Stimulated activated CD4-positive, alpha-beta T cell treated with anti-CD3 and anti-CD28 coated beads, TNF-alpha, amount 100 ng/mL, for 48 hours (primary cell): ENCODE results near the gene BRAT1.

Experiments used
- DNase-seq, 3 donors: peaks; one replicate each; pipeline ENCODE4 v3.0.0-alpha.2; 2020; ENCODE audit warnings: low read depth in 3 of 3

Gene BRAT1

GRCh38 chr7:2510130-2510776, 45.1 kb downstream of the BRAT1 start:
- no peak for DNase-seq

DNA sequence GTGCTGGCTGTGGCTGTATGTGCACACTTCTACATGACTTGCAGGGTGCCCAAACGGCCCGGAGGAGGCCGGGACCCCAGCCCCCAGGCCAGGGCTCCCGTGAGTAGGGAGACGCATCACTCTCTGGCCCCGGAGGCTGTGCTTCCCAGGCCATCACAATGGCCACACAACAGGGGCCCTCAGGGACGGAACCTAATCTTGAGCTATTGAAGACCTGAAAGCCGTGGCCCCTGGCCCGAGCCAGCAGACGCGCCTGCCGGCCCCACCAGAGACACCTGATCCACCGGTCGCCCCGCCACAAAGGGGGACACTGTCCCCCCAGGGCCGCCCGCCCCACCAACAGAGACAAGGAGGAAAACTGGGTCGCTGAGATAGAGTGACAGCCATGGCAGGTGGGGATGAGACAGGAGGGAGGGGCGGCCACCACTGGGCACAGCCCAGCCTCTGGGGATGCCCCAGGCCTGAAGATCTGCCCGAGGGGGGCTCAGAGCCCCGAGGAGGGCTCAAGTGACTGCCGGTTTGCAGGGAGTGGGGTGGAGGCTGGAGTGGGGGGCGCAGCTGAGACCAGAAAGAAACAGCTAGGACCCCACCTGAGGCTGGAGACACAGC, 45.9 kb downstream of the BRAT1 start:
- no peak for DNase-seq

DNA sequence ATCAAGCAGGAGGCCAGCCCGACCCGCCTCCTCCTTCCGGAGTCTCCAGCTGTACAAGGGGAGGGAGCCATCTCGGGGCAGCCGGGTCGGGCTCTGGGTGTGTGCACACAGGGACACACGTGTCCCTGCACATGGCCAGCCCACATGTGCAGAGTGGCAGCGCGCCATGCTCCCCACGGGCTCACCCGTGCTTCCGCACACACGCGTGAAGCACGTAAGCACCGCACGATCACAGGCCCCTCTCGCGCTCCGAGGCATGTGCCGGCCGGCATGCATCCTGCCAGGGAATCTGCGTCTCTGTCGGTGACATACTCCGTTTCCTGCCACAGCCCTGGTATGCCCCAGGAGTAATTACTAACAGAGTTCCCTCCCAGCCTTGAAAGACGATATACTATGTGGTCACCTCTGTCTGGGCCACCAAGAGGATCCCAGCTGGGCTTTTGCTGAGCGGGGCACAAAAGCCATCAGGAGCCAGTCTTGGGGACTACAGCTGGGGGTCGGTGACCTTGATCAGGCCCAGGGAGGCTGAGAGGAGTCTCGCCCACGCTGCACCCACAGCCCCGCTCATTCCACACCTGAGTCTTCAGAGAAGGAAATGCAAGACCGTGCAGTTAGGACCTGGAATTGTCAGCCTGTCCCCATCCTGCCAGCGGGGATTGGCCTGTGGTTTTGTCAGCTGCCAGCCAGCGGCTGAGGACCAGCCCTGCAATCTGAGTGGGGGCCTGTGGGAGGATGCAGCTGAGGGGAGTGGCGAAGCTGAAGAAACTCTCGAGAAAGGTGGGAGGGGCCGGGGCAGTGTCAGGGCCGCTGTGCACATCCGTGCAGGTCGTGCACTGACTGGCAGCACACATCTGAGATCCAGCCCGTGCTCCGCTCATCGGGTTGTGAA, 46.8 kb downstream of the BRAT1 start:
- DNase-seq = peak in 1 of 3 donors; percentile 63

- DNase-seq = no peak
These were observed 47.4 kb downstream of the BRAT1 start for GRCh38 chr7:2507917-2508306.

DNA sequence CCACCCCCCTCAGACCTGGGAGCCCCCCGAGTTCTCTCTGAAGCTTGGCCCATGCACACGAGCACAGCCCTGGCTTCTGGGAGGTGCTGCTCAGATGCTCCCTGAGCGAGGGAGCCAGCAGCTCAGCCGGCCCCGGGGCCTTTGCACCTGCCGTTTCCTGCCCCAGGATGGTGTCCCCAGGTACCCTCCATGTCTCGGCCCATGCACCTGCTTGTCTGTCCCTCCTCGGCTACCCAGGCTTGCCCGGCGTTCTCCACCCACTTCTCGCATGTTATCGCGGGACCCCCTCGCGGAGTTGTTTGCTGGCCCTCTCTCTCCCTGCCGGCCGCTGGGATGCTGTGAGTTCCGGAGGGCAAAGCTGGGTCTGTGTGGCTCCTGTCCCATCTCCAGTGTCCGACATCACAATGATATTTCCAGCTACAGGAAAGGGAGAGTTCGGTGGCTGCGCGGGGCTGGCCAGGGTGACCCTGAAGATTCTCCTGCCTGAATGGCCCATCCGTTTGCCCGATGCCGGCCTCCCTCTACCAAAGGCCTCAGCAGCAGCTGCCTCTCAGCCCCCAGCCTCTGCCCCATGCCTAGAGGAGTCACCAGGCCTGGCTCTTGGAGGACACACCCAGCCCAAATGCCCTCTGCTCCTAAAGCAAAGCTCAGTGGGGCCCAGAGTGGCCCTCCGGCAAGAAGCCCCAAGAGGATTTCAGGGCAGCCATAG, 48.0 kb downstream of the BRAT1 start:
- no peak for DNase-seq

DNA sequence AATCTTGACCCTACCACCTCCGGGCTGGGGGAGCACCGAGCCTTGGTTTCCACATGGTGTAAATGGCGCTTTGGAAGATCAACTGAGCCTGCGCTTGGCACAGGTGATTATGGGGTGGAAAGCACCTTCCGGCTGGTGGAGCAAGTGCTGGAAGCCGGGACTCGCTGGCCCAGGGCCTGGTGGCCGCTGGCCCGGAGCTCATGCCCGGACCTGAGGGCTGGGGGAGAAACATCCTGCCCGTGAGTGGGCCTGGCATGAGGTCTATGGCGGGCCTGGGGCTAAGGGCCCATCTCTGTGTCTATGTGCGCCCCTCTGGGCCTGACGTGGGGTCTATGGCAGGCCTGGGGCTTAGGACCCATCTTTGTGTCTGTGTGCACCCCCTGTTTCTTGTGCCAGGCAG, 49.9 kb downstream of the BRAT1 start:
- no peak for DNase-seq

DNA sequence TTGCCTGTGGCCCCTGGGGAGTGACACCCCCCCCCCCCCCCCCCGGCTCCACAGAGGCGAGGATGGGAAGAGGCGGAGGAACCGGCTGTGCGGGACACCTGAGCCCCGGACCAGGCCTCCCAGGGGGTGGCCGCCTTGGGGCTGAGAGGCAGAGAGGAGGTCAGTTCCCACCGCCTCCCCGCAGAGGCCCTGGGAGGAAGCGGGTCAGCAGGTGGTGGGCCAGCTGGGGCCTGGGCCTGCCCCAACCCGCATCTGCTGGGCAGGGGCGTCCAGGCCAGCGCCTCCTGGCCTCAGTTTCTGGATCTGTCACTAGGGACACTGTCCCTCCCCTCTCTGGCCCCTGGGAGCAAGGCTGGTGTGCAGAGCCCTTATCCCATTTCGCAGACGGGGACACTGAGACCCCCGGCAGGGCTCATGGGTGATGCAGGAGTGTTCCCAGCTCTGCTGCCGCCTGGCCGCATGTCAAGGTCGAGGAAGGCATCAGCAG, 50.4 kb downstream of the BRAT1 start:
- DNase-seq = no peak

DNA sequence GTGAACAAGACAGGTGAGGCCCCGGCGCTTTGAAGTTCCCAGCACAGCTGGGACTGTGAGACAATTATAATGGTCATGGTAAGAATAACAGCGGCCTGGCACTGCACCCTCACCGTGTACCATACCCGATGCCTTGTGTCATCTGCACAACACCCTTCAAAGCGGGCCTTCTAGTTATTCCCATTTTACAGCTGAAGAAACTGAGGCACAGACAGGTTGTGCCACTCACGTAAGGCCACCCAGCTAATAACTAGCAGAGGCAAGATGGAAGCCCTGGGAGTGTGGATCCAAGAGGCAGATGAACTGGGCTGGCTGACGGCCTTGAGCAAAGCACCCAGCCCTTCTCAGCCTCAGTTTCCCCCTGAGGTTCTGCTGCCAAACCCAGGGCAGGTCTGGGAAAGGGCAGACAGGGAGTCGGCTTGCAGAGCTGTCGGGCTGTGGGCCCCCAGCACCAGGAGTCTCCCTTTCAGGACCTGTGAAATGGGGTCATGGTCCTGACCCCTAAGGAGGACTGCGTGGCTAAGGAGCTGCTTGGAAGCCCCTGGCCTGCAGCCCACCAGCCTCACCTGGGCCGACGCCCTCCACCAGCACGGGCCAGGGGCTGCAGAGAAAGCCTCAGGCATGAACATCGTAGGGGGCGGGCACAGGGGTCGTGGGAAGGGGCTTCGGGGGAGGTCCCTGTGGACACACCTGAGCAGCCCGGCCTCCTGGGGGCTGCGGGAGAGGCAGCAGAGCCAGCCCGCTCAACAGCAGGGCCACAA, 51.0 kb downstream of the BRAT1 start:
- DNase-seq = no peak

GRCh38 chr7:2503056-2503941, 52.0 kb downstream of the BRAT1 start:
- DNase-seq = no peak

GRCh38 chr7:2502647-2502966, 52.7 kb downstream of the BRAT1 start:
- DNase-seq = no peak

- no peak for DNase-seq
These were observed 53.2 kb downstream of the BRAT1 start for GRCh38 chr7:2501947-2502646.

DNA sequence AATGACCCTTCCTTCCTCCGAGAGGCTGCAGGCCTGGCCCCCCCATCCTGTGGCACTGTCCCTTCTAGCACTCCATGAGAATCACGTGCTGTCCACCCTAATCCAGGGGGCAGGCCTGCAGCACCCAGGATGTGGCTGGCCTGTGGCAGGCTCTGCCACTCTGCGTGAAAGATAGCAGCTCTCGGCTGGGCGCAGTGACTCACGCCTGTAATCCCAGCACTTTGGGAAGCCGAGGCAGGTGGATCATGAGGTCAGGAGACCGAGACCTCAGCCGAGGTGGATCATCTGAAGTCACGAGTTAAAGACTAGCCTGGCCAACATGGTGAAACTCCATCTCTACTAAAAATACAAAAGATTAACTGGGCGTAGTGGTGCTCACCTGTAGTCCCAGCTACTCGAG, 54.6 kb downstream of the BRAT1 start:
- no peak for DNase-seq

- no peak for DNase-seq
These were observed 55.4 kb downstream of the BRAT1 start for GRCh38 chr7:2499719-2500430.

DNA sequence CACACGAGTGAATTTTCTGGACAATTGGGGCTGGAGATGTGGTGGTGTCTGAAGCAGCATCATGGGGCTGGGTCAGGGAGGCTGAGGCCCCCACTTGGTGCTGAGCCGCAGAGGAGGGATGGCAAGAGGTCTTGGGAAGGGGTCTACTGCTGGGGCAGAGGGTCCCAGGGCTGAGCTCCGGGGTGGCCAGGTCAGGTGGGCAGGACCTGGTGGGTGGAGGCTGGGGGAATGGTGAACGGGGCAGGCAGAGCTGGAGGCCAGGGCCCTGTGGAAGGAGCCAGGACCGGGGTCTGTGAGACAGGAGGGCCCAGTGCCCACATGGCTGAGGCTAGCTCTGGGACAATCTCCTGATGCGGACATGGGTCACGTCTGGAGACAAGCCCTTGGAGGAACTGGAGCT, 56.1 kb downstream of the BRAT1 start:
- DNase-seq = no peak

GRCh38 chr7:2498708-2499107, 56.6 kb downstream of the BRAT1 start:
- DNase-seq = no peak

DNA sequence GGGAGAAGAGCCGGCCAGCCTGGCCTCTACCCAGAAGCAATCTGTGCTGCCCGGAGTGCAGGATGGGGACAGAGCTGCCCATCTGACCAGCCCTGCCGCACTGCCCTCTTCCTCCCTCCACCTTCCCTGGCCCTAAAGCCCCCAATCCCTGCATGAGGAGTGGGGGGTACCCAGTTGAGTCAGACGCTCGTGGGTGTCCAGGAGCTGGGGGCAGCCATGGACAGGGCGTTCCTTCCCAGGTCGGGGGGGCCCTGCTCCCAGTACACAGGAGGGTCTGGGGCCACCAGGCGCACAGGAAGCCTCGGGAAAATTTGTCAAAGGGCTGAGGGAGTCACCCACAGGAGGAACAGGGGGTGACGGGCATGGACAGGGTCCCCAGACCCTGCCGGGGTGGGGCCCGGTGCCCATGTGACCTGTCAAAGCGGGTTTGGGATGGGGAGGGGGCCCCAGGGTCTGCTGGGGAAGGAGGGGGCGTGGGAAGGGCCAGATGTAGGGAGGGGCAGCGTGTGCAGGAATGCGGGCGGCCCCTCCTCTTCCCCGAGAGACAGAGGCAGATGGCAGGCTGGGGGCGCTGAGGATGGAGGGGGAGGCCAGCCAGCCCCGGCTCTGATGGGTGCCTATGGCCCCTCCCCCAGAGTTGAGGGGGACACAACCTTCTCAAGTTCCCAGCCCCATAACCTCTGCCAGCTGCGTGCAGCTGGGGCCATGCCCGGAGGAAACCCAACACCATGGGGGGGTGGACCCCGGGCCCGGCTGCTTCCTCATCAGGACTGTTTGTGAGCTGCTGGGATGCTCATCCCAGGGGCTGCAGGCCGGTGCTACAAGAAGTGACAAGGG, 57.6 kb downstream of the BRAT1 start:
- no peak for DNase-seq

GRCh38 chr7:2497065-2497464, 58.3 kb downstream of the BRAT1 start:
- no peak for DNase-seq

GRCh38 chr7:2496375-2496774, 58.9 kb downstream of the BRAT1 start:
- DNase-seq = no peak
